ENCODE data around the gene TUSC2.

GRCh38 chr3:50318615-50319014, 9.4 kb downstream of the TUSC2 start:
- TF ChIP-seq CTCF (IDR thresholded peaks at IDR 0.05; ENCODE audit: low read length) (no peak), EZH2phosphoT487 (IDR thresholded peaks at IDR 0.05; ENCODE audit: low read length) (no peak), EZH2 (optimal IDR thresholded peaks at IDR 0.05; ENCODE audit: low read depth, low read length) (no peak)

Measured in MM.1S (cell line).